GM23338 (cell line): ENCODE data around the gene ZNF512. TPM values are rescaled to one million over a fixed set of nuclear protein-coding genes. Genes with fewer than 3 reads are reported as not detected.

Experiments used
- ATAC-seq: fragments of 200-7000 bp; cut with Tn5 transposase; 3 replicates; pipeline ENCODE4 v1.9.1; 2020
- DNase-seq: peaks from one replicate; pipeline ENCODE4 v3.0.0-alpha.2; 2015; ENCODE audit warnings: low spot score
- H2AFZ ChIP-seq: fragments of 200-600 bp; sonication (generic); 2 replicates; pipeline ENCODE4 v1.8.0; 2016; ENCODE audit warnings: antibody characterized with exemption, mild to moderate bottlenecking, moderate library complexity
- H3F3A ChIP-seq: fragments of 200-600 bp; sonication (generic); replicated peaks from 2 replicates; pipeline ENCODE4 v1.8.0; 2017; ENCODE audit warnings: antibody characterized with exemption, mixed run types, low read depth
- H3K27ac ChIP-seq: fragments of 200-600 bp; sonication (generic); 2 replicates; pipeline ENCODE4 v1.6.1; 2016; ENCODE audit warnings: low read depth
- H3K27me3 ChIP-seq: fragments of 200-600 bp; sonication (generic); 2 replicates; pipeline ENCODE4 v1.8.0; 2016; ENCODE audit warnings: mild to moderate bottlenecking, mixed run types, moderate library complexity; ENCODE audit not compliant: insufficient read depth
- H3K36me3 ChIP-seq: fragments of 200-600 bp; sonication (generic); 2 replicates; pipeline ENCODE4 v1.8.0; 2016; ENCODE audit warnings: mild to moderate bottlenecking; ENCODE audit not compliant: insufficient read depth
- H3K4me1 ChIP-seq: fragments of 200-600 bp; sonication (generic); 2 replicates; pipeline ENCODE4 v1.8.0; 2016; ENCODE audit warnings: mild to moderate bottlenecking, moderate library complexity; ENCODE audit not compliant: insufficient read depth
- H3K4me2 ChIP-seq: fragments of 200-600 bp; sonication (generic); 2 replicates; pipeline ENCODE4 v1.7.1; 2017; ENCODE audit warnings: mixed run types
- H3K4me3 ChIP-seq: fragments of 200-600 bp; sonication (generic); 2 replicates; pipeline ENCODE4 v1.6.1; 2016; ENCODE audit warnings: mixed run types
- H3K79me2 ChIP-seq: fragments of 200-600 bp; sonication (generic); replicated peaks from 2 replicates; pipeline ENCODE4 v1.8.0; 2017; ENCODE audit warnings: mild to moderate bottlenecking; ENCODE audit not compliant: insufficient read depth
- H3K9me2 ChIP-seq: fragments of 200-600 bp; sonication (generic); 2 replicates; pipeline ENCODE4 v1.8.0; 2017; ENCODE audit not compliant: insufficient read depth
- H4K20me1 ChIP-seq: fragments of 200-600 bp; sonication (generic); replicated peaks from 2 replicates; pipeline ENCODE4 v1.8.0; 2017; ENCODE audit warnings: mild to moderate bottlenecking; ENCODE audit not compliant: insufficient read depth
- H3K27ac Mint-ChIP-seq: 2 replicates; pipeline ENCODE4 v1.8.0; 2020; ENCODE audit warnings: inconsistent platforms, mild to moderate bottlenecking, moderate library complexity, mixed read lengths
- H3K27me3 Mint-ChIP-seq: 3 replicates; pipeline ENCODE4 v1.8.0; 2022; ENCODE audit warnings: low read depth, mild to moderate bottlenecking, moderate library complexity, mixed read lengths, inconsistent platforms; ENCODE audit not compliant: insufficient read depth, poor library complexity
- H3K36me3 Mint-ChIP-seq: 3 replicates; pipeline ENCODE4 v1.8.0; 2021; ENCODE audit warnings: low read depth, mild to moderate bottlenecking, inconsistent platforms, moderate library complexity, mixed read lengths
- H3K4me1 Mint-ChIP-seq: 3 replicates; pipeline ENCODE4 v1.8.0; 2020; ENCODE audit warnings: mild to moderate bottlenecking, inconsistent platforms, mixed read lengths
- H3K4me3 Mint-ChIP-seq: 3 replicates; pipeline ENCODE4 v1.8.0; 2021; ENCODE audit warnings: moderate library complexity, mild to moderate bottlenecking, inconsistent platforms, mixed read lengths
- H3K9me3 Mint-ChIP-seq: 3 replicates; pipeline ENCODE4 v1.8.0; 2020; ENCODE audit warnings: moderate library complexity, mild to moderate bottlenecking, inconsistent platforms, mixed read lengths
- EZH2 ChIP-seq: fragments of 200-600 bp; sonication (generic); IDR thresholded peaks from one replicate; pipeline ENCODE4 v1.8.0; 2017; ENCODE audit warnings: antibody characterized with exemption, mild to moderate bottlenecking, low read depth; ENCODE audit not compliant: unreplicated experiment
- EZH2phosphoT487 ChIP-seq: fragments of 200-600 bp; sonication (generic); IDR thresholded peaks from one replicate; pipeline ENCODE4 v1.8.1; 2018; ENCODE audit warnings: antibody characterized with exemption; ENCODE audit not compliant: unreplicated experiment
- JUNB ChIP-seq: IDR thresholded peaks from one replicate; pipeline ENCODE4 v1.6.1; 2016; ENCODE audit warnings: antibody characterized with exemption; ENCODE audit not compliant: unreplicated experiment
- POLR2AphosphoS5 ChIP-seq: IDR thresholded peaks from 2 replicates; pipeline ENCODE4 v1.6.1; 2016; ENCODE audit warnings: antibody characterized with exemption, low read depth
- STAT1 ChIP-seq: IDR thresholded peaks from one replicate; pipeline ENCODE4 v1.6.1; 2016; ENCODE audit warnings: antibody characterized with exemption; ENCODE audit not compliant: unreplicated experiment
- ZNF331 ChIP-seq: fragments of 250-450 bp; sonication (Bioruptor Pico); IDR thresholded peaks from 2 replicates; pipeline ENCODE4 v1.5.0; 2020; ENCODE audit warnings: low read depth, mild to moderate bottlenecking, moderate library complexity
- polyA plus RNA-seq: library from polyadenylated mRNA; unstranded; fragments of >200 nt; fragmentation: Nextera tagmentation; extraction: Ambion mirVana; gene quantifications from 2 replicates; pipeline ENCODE4 v1.2.1, GENCODE V29; 2016
- total RNA-seq: library from RNA; depleted of rRNA; stranded (reverse); fragments of >200 nt; shearing (Covaris generic); gene quantifications from 2 replicates; pipeline ENCODE4 v1.2.3, GENCODE V29; 2014
- TF ChIP-seq, protein P1 (sequence below): IDR thresholded peaks from one replicate; pipeline ENCODE4 v1.6.1; 2018; ENCODE audit warnings: antibody characterized with exemption; ENCODE audit not compliant: unreplicated experiment
- TF ChIP-seq, protein P2 (sequence below): IDR thresholded peaks from 2 replicates; pipeline ENCODE4 v1.6.1; 2016; ENCODE audit warnings: antibody characterized with exemption
- TF ChIP-seq, protein P3 (sequence below): fragments of 250-450 bp; sonication (Bioruptor Pico); IDR thresholded peaks from 2 replicates; pipeline ENCODE4 v1.5.0; 2020; ENCODE audit warnings: mild to moderate bottlenecking, moderate library complexity

ZNF512 gene
- total and polyA plus RNA-seq, 2 experiments from 2014 or later = 26.0 to 38.4 TPM

DNA sequence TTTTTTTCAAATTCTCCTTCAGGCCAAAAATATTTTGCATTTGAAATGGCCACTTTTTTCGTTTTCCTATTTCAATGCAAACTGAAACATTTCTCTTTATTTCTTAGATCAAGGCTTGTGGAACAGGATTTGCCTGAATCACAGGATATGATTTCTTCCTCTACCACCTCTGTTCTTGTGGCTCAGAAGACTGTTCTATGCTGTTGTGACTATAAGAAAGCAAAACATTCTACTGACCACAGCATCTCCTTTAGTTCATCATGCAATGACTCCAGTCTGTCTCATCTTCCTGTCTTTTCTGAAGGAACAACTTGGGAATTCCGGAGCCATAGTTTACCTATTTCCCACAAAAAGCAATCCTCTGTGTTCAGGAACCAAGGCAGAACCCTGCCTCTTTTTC is 16.2 kb upstream of the ZNF512 start:
- Mint-ChIP-seq H3K4me1 (no peaks in the 10 kb centered on the region), H3K9me3 (peaks cover 2% of the 10 kb centered on the region; the same call in 2 of the 3 replicates), H3K27ac (no peak overlapping the region), H3K36me3 (no peaks in the 10 kb centered on the region), H3K27me3 (peaks cover 2% of the 10 kb centered on the region), H3K4me3 (no peak overlapping the region)
- TF ChIP-seq POLR2AphosphoS5 (no peak), EZH2phosphoT487 (no peak), ZNF331 (no peak), JUNB (no peak), EZH2 (no peak), STAT1 (no peak)
- TF ChIP-seq, protein P1, sequence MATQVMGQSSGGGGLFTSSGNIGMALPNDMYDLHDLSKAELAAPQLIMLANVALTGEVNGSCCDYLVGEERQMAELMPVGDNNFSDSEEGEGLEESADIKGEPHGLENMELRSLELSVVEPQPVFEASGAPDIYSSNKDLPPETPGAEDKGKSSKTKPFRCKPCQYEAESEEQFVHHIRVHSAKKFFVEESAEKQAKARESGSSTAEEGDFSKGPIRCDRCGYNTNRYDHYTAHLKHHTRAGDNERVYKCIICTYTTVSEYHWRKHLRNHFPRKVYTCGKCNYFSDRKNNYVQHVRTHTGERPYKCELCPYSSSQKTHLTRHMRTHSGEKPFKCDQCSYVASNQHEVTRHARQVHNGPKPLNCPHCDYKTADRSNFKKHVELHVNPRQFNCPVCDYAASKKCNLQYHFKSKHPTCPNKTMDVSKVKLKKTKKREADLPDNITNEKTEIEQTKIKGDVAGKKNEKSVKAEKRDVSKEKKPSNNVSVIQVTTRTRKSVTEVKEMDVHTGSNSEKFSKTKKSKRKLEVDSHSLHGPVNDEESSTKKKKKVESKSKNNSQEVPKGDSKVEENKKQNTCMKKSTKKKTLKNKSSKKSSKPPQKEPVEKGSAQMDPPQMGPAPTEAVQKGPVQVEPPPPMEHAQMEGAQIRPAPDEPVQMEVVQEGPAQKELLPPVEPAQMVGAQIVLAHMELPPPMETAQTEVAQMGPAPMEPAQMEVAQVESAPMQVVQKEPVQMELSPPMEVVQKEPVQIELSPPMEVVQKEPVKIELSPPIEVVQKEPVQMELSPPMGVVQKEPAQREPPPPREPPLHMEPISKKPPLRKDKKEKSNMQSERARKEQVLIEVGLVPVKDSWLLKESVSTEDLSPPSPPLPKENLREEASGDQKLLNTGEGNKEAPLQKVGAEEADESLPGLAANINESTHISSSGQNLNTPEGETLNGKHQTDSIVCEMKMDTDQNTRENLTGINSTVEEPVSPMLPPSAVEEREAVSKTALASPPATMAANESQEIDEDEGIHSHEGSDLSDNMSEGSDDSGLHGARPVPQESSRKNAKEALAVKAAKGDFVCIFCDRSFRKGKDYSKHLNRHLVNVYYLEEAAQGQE = no peak
- TF ChIP-seq, protein P2, sequence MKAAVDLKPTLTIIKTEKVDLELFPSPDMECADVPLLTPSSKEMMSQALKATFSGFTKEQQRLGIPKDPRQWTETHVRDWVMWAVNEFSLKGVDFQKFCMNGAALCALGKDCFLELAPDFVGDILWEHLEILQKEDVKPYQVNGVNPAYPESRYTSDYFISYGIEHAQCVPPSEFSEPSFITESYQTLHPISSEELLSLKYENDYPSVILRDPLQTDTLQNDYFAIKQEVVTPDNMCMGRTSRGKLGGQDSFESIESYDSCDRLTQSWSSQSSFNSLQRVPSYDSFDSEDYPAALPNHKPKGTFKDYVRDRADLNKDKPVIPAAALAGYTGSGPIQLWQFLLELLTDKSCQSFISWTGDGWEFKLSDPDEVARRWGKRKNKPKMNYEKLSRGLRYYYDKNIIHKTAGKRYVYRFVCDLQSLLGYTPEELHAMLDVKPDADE = no peak
- TF ChIP-seq, protein P3, sequence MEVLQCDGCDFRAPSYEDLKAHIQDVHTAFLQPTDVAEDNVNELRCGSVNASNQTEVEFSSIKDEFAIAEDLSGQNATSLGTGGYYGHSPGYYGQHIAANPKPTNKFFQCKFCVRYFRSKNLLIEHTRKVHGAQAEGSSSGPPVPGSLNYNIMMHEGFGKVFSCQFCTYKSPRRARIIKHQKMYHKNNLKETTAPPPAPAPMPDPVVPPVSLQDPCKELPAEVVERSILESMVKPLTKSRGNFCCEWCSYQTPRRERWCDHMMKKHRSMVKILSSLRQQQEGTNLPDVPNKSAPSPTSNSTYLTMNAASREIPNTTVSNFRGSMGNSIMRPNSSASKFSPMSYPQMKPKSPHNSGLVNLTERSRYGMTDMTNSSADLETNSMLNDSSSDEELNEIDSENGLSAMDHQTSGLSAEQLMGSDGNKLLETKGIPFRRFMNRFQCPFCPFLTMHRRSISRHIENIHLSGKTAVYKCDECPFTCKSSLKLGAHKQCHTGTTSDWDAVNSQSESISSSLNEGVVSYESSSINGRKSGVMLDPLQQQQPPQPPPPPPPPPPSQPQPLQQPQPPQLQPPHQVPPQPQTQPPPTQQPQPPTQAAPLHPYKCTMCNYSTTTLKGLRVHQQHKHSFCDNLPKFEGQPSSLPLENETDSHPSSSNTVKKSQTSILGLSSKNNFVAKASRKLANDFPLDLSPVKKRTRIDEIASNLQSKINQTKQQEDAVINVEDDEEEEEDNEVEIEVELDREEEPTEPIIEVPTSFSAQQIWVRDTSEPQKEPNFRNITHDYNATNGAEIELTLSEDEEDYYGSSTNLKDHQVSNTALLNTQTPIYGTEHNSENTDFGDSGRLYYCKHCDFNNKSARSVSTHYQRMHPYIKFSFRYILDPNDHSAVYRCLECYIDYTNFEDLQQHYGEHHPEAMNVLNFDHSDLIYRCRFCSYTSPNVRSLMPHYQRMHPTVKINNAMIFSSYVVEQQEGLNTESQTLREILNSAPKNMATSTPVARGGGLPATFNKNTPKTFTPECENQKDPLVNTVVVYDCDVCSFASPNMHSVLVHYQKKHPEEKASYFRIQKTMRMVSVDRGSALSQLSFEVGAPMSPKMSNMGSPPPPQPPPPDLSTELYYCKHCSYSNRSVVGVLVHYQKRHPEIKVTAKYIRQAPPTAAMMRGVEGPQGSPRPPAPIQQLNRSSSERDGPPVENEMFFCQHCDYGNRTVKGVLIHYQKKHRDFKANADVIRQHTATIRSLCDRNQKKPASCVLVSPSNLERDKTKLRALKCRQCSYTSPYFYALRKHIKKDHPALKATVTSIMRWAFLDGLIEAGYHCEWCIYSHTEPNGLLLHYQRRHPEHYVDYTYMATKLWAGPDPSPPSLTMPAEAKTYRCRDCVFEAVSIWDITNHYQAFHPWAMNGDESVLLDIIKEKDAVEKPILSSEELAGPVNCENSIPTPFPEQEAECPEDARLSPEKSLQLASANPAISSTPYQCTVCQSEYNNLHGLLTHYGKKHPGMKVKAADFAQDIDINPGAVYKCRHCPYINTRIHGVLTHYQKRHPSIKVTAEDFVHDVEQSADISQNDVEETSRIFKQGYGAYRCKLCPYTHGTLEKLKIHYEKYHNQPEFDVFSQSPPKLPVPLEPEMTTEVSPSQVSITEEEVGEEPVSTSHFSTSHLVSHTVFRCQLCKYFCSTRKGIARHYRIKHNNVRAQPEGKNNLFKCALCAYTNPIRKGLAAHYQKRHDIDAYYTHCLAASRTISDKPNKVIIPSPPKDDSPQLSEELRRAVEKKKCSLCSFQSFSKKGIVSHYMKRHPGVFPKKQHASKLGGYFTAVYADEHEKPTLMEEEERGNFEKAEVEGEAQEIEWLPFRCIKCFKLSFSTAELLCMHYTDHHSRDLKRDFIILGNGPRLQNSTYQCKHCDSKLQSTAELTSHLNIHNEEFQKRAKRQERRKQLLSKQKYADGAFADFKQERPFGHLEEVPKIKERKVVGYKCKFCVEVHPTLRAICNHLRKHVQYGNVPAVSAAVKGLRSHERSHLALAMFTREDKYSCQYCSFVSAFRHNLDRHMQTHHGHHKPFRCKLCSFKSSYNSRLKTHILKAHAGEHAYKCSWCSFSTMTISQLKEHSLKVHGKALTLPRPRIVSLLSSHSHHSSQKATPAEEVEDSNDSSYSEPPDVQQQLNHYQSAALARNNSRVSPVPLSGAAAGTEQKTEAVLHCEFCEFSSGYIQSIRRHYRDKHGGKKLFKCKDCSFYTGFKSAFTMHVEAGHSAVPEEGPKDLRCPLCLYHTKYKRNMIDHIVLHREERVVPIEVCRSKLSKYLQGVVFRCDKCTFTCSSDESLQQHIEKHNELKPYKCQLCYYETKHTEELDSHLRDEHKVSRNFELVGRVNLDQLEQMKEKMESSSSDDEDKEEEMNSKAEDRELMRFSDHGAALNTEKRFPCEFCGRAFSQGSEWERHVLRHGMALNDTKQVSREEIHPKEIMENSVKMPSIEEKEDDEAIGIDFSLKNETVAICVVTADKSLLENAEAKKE = no peak
- Histone ChIP-seq H3K27ac (no peak overlapping the region), H3K4me3 (no peak overlapping the region), H3K36me3 (no peaks in the 10 kb centered on the region), H3K9me2 (no peaks in the 10 kb centered on the region), H3K4me2 (no peak overlapping the region), H3F3A (no peaks in the 10 kb centered on the region), H3K27me3 (peaks cover 14% of the 10 kb centered on the region; the same call in 1 of the 2 replicates), H2AFZ (no peak overlapping the region), H4K20me1 (no peaks in the 10 kb centered on the region), H3K79me2 (no peaks in the 10 kb centered on the region), H3K4me1 (no peaks in the 10 kb centered on the region)
- DNase-seq = no peak
- ATAC-seq = no peak
